WTC11 (cell line): ENCODE data around the gene NCOA1. TPM values are rescaled to one million over a fixed set of nuclear protein-coding genes. Genes with fewer than 3 reads are reported as not detected.

Experiments used
- ATAC-seq: fragments of 200-7000 bp; cut with Tn5 transposase; 2 replicates; pipeline ENCODE4 v1.10.0; 2021; ENCODE audit warnings: mild to moderate bottlenecking, moderate library complexity
- CTCF ChIA-PET: fragments of 300-600 bp; sonication (Branson Sonifier 250); formaldehyde crosslinking; loops from one replicate; lab custom pipeline; 2021; ENCODE audit warnings: antibody characterized with exemption; lab: Charles Lee
- POLR2A ChIA-PET: fragments of 350-600 bp; sonication (Branson Sonifier 250); formaldehyde crosslinking; loops from one replicate; lab custom pipeline; 2021; ENCODE audit warnings: antibody characterized with exemption; lab: Charles Lee
- DNase-seq: peaks from one replicate; pipeline ENCODE4 v3.0.0; 2021; ENCODE audit warnings: low spot score
- H3K27ac Mint-ChIP-seq: 2 replicates; pipeline ENCODE4 v1.8.0; 2021; ENCODE audit warnings: mixed read lengths
- H3K27me3 Mint-ChIP-seq: 2 replicates; pipeline ENCODE4 v1.8.0; 2021; ENCODE audit warnings: low read depth, mild to moderate bottlenecking, moderate library complexity, mixed read lengths
- H3K36me3 Mint-ChIP-seq: 2 replicates; pipeline ENCODE4 v1.8.0; 2021; ENCODE audit warnings: mixed read lengths
- H3K4me1 Mint-ChIP-seq: 2 replicates; pipeline ENCODE4 v1.8.0; 2022; ENCODE audit warnings: mixed read lengths
- H3K4me3 Mint-ChIP-seq: 2 replicates; pipeline ENCODE4 v1.8.0; 2021; ENCODE audit warnings: mild to moderate bottlenecking, moderate library complexity, mixed read lengths
- H3K9me3 Mint-ChIP-seq: 2 replicates; pipeline ENCODE4 v1.8.0; 2021; ENCODE audit warnings: mixed read lengths
- AR ChIP-seq: fragments of 250-450 bp; sonication (Bioruptor Pico); IDR thresholded peaks from 2 replicates; pipeline ENCODE4 v1.9.0; 2021; ENCODE audit warnings: mild to moderate bottlenecking
- ARID4B ChIP-seq: sonication (generic); formaldehyde crosslinking; IDR thresholded peaks from 2 replicates; pipeline ENCODE4 v1.8.0; 2023; ENCODE audit warnings: missing genetic modification reagents, mild to moderate bottlenecking, borderline replicate concordance
- CTCF ChIP-seq: fragments of 200-600 bp; IDR thresholded peaks from 2 replicates; pipeline ENCODE4 v1.8.0; 2022; ENCODE audit warnings: antibody characterized with exemption
- FOXP4 ChIP-seq: sonication (generic); formaldehyde crosslinking; IDR thresholded peaks from 2 replicates; pipeline ENCODE4 v1.8.0; 2022; ENCODE audit warnings: mild to moderate bottlenecking, missing genetic modification reagents
- NFE2L1 ChIP-seq: sonication (generic); formaldehyde crosslinking; IDR thresholded peaks from 2 replicates; pipeline ENCODE4 v1.8.1; 2023; ENCODE audit warnings: missing genetic modification reagents
- NR2C2 ChIP-seq: sonication (generic); formaldehyde crosslinking; IDR thresholded peaks from 2 replicates; pipeline ENCODE4 v1.8.0; 2022; ENCODE audit warnings: mild to moderate bottlenecking, missing genetic modification reagents
- RELA ChIP-seq: sonication (generic); formaldehyde crosslinking; IDR thresholded peaks from 2 replicates; pipeline ENCODE4 v1.8.1; 2022; ENCODE audit warnings: missing genetic modification reagents, mild to moderate bottlenecking, borderline replicate concordance
- USF1 ChIP-seq: sonication (generic); formaldehyde crosslinking; IDR thresholded peaks from 2 replicates; pipeline ENCODE4 v1.8.0; 2022; ENCODE audit warnings: mild to moderate bottlenecking, missing genetic modification reagents
- USF2 ChIP-seq: sonication (generic); formaldehyde crosslinking; IDR thresholded peaks from 2 replicates; pipeline ENCODE4 v1.8.1; 2023; ENCODE audit warnings: mild to moderate bottlenecking, missing genetic modification reagents, moderate library complexity
- ZNF512 ChIP-seq: sonication (generic); formaldehyde crosslinking; IDR thresholded peaks from 2 replicates; pipeline ENCODE4 v1.8.1; 2022; ENCODE audit warnings: missing genetic modification reagents, borderline replicate concordance
- total RNA-seq: library from RNA; stranded (reverse); gene quantifications from 3 replicates; pipeline ENCODE4 v1.2.3, GENCODE V29; 2021

Gene NCOA1
- total RNA-seq, 1 experiment from 2014 or later = 16.9 TPM

GRCh38 chr2:24486636-24487205 is 4.3 kb upstream of the NCOA1 start:
- Mint-ChIP-seq H3K27me3 (no peaks in the 10 kb centered on the region; the same call in 1 of the 2 replicates), H3K36me3 (no peaks in the 10 kb centered on the region; the same call in 1 of the 2 replicates), H3K9me3 (peaks cover 9% of the 10 kb centered on the region), H3K4me3 (no peak overlapping the region), H3K27ac (no peak overlapping the region), H3K4me1 (peaks cover 17% of the 10 kb centered on the region)
- TF ChIP-seq NFE2L1 (CRISPR knock-in tag) = no peak
- no peak for TF ChIP-seq AR
- TF ChIP-seq CTCF = no peak
- TF ChIP-seq RELA (CRISPR knock-in tag) = no peak
- no peak for TF ChIP-seq ZNF512 (CRISPR knock-in tag)
- no peak for TF ChIP-seq NR2C2 (CRISPR knock-in tag)
- no peak for TF ChIP-seq FOXP4
- ATAC-seq (no peak), DNase-seq (no peak)
- CTCF ChIA-PET = interaction anchor here (0.9 kb wide), 1 partner anchor 341 kb away, joined by 4 read pairs; no protein-coding TSS in a partner anchor
- POLR2A ChIA-PET = no interaction called here

GRCh38 chr2:24489465-24490180 is 1.4 kb upstream of the NCOA1 start:
- ChIA-PET CTCF (interaction anchor here (0.6 to 1.8 kb wide), 5 partner anchors 11 to 123 kb away, joined by 3 to 5 read pairs (median 4); no protein-coding TSS in a partner anchor), POLR2A (interaction anchor here (0.6 to 0.7 kb wide), 2 partner anchors 96 to 271 kb away, joined by 3 to 5 read pairs; no protein-coding TSS in a partner anchor)
- H3K9me3 Mint-ChIP-seq = peaks cover 4% of the 10 kb centered on the region
- DNase-seq = no peak
- TF ChIP-seq USF2 (CRISPR knock-in tag) = peak; percentile 55
- TF ChIP-seq USF1 (CRISPR knock-in tag) = 0 out of 2 replicates have a peak, but pooled peaks have one; percentile 45
- no peak for TF ChIP-seq ARID4B
- H3K27me3 Mint-ChIP-seq = peaks cover 17% of the 10 kb centered on the region
- peak overlapping the region; percentile 57 for H3K27ac Mint-ChIP-seq
- H3K4me1 Mint-ChIP-seq = peaks cover 41% of the 10 kb centered on the region
- H3K36me3 Mint-ChIP-seq = no peaks in the 10 kb centered on the region; the same call in 1 of the 2 replicates
- ATAC-seq = peak; percentile 11
- H3K4me3 Mint-ChIP-seq = peak overlapping the region; percentile 91
